ENCODE measurements around the gene PGAP1. TPM values are rescaled to one million over a fixed set of nuclear protein-coding genes. Genes with fewer than 3 reads are reported as not detected.

PGAP1 gene
- total RNA-seq, 1 experiment from 2014 or later = 3.5 TPM

DNA sequence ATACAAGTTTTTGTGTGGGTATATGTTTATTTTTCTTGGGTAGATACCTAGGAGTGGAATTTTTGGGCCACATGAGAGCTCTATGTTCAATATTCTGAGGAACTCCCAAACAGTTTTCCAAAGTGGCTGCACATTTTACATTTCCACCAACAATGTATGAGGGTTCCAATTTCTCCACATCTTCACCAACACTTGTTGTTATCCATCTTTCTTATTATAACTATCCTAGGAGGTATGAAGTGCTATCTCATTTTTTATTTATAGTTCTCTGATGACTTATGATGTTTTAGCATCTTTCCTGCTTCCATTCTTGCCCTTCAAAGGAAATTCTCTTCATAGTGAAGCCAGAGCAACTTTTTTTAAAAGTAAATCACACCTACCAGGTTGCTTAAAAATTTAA lies 8.7 kb downstream of the PGAP1 start:
- H4K20me1 ChIP-seq (ENCODE audit: low read length) = no peaks in the 10 kb centered on the region
- H3K27me3 ChIP-seq (ENCODE audit: low read length) = no peaks in the 10 kb centered on the region
- H3F3A ChIP-seq (ENCODE audit: low read length, unreplicated experiment) = no peaks in the 10 kb centered on the region
- BruUV-seq (replicated peaks) = no TSS peak
- H3K4me1 ChIP-seq (ENCODE audit: insufficient read depth, low read length) = no peaks in the 10 kb centered on the region
- H3K79me2 ChIP-seq (ENCODE audit: low read length) = peaks cover 22% of the 10 kb centered on the region
- no peak overlapping the region for H2AFZ ChIP-seq (ENCODE audit: low read length)
- no peaks in the 10 kb centered on the region for H3K9me2 ChIP-seq (replicated peaks; ENCODE audit: low read length)
- ChIA-PET CTCF (no interaction called here), POLR2A (ENCODE audit: unreplicated experiment) (no interaction called here)
- DNase-seq (no peak), ATAC-seq (no peak)
- intact Hi-C loops (cut with micrococcal nuclease) = no loop called here
- no peak overlapping the region for H3K27ac ChIP-seq (ENCODE audit: low read length)
- no peak overlapping the region for H3K4me3 ChIP-seq (ENCODE audit: low read length)
- no peak overlapping the region for H3K4me2 ChIP-seq (ENCODE audit: low read length)
- no peak overlapping the region for H3K9ac ChIP-seq (ENCODE audit: low read length)
- TF ChIP-seq EZH2 (IDR thresholded peaks at IDR 0.05; ENCODE audit: low read length, unreplicated experiment) (no peak), EZH2phosphoT487 (IDR thresholded peaks at IDR 0.05; ENCODE audit: borderline replicate concordance, low read length) (no peak), CTCF (conservative IDR thresholded peaks at IDR 0.05; ENCODE audit: low read depth, low read length) (no peak)
- H3K36me3 ChIP-seq (ENCODE audit: low read depth, low read length) = peaks cover 11% of the 10 kb centered on the region
- H3K9me3 ChIP-seq (ENCODE audit: low read length) = no peaks in the 10 kb centered on the region

- intact Hi-C loops (cut with micrococcal nuclease) = no loop called here
- TF ChIP-seq EZH2 (IDR thresholded peaks at IDR 0.05; ENCODE audit: low read length, unreplicated experiment) (no peak), EZH2phosphoT487 (IDR thresholded peaks at IDR 0.05; ENCODE audit: borderline replicate concordance, low read length) (no peak), CTCF (conservative IDR thresholded peaks at IDR 0.05; ENCODE audit: low read depth, low read length) (no peak)
- ATAC-seq (no peak), DNase-seq (no peak)
- peaks cover 5% of the 10 kb centered on the region for H3K79me2 ChIP-seq (ENCODE audit: low read length)
- ChIA-PET POLR2A (ENCODE audit: unreplicated experiment) (no interaction called here), CTCF (no interaction called here)
- H3K4me1 ChIP-seq (ENCODE audit: insufficient read depth, low read length) = no peaks in the 10 kb centered on the region
- H3K9ac ChIP-seq (ENCODE audit: low read length) = no peak overlapping the region
- no peaks in the 10 kb centered on the region for H3F3A ChIP-seq (ENCODE audit: low read length, unreplicated experiment)
- BruUV-seq (replicated peaks) = no TSS peak
- H3K4me2 ChIP-seq (ENCODE audit: low read length) = no peak overlapping the region
- H3K9me2 ChIP-seq (replicated peaks; ENCODE audit: low read length) = no peaks in the 10 kb centered on the region
- no peak overlapping the region for H2AFZ ChIP-seq (ENCODE audit: low read length)
- H3K36me3 ChIP-seq (ENCODE audit: low read depth, low read length) = peaks cover 14% of the 10 kb centered on the region
- no peaks in the 10 kb centered on the region for H3K27me3 ChIP-seq (ENCODE audit: low read length)
- H3K9me3 ChIP-seq (ENCODE audit: low read length) = no peaks in the 10 kb centered on the region
- no peak overlapping the region for H3K27ac ChIP-seq (ENCODE audit: low read length)
- H4K20me1 ChIP-seq (ENCODE audit: low read length) = no peaks in the 10 kb centered on the region
- no peak overlapping the region for H3K4me3 ChIP-seq (ENCODE audit: low read length)
Measured at GRCh38 chr2:196915507-196916189, 10.9 kb downstream of the PGAP1 start.

GRCh38 chr2:196914867-196915460 lies 11.5 kb downstream of the PGAP1 start:
- CTCF ChIA-PET = no interaction called here
- no peak overlapping the region for H3K4me2 ChIP-seq (ENCODE audit: low read length)
- ATAC-seq (no peak), DNase-seq (no peak)
- H3K27ac ChIP-seq (ENCODE audit: low read length) = no peak overlapping the region
- no peaks in the 10 kb centered on the region for H4K20me1 ChIP-seq (ENCODE audit: low read length)
- no peaks in the 10 kb centered on the region for H3K4me1 ChIP-seq (ENCODE audit: insufficient read depth, low read length)
- no TSS peak for BruUV-seq (replicated peaks)
- no peaks in the 10 kb centered on the region for H3F3A ChIP-seq (ENCODE audit: low read length, unreplicated experiment)
- no peaks in the 10 kb centered on the region for H3K9me3 ChIP-seq (ENCODE audit: low read length)
- no peak overlapping the region for H3K4me3 ChIP-seq (ENCODE audit: low read length)
- H3K9me2 ChIP-seq (replicated peaks; ENCODE audit: low read length) = no peaks in the 10 kb centered on the region
- intact Hi-C loops (cut with micrococcal nuclease) = no loop called here
- no peaks in the 10 kb centered on the region; the same call in 1 of the 2 replicates for H3K79me2 ChIP-seq (ENCODE audit: low read length)
- no peaks in the 10 kb centered on the region for H3K27me3 ChIP-seq (ENCODE audit: low read length)
- H2AFZ ChIP-seq (ENCODE audit: low read length) = no peak overlapping the region
- no peak overlapping the region for H3K9ac ChIP-seq (ENCODE audit: low read length)
- POLR2A ChIA-PET (ENCODE audit: unreplicated experiment) = no interaction called here
- TF ChIP-seq CTCF (conservative IDR thresholded peaks at IDR 0.05; ENCODE audit: low read depth, low read length) = no peak
- TF ChIP-seq EZH2phosphoT487 (IDR thresholded peaks at IDR 0.05; ENCODE audit: borderline replicate concordance, low read length) = no peak
- no peak for TF ChIP-seq EZH2 (IDR thresholded peaks at IDR 0.05; ENCODE audit: low read length, unreplicated experiment)
- H3K36me3 ChIP-seq (ENCODE audit: low read depth, low read length) = peaks cover 14% of the 10 kb centered on the region

Data from PC-3 (cell line).